ENCODE results near the gene HNF1B.

DNA sequence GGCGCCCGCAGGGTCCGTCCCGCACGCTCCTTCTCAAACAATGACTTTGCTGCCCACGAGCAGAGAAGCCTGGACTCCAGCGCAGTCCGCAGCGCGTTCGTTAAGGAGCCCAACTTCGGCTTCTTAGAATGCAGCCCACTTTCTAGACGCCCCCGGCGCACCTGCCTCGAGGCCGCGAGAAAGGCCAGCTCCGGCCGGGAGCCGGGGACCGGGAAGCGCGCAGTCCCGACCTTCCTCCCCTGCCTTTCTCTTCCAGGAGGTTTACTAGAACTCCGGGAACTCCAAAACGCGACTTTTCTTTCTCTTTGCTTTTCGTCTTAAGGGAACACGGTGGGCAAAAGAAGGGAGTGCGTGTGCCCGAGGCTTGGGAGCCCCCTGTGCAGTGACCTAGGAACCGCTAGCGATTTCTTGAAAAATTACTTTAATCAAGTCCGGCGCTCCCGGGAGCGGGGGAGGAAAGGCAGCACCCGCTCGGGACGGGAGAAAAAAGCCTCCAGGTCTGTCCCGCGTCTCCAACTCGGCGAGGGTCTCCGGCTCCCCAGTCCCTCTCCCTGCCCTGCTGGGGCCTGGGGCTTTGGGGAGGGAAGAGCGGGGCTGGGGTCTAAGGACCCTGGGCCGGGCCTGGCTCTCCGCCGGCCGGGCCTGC lies 2.6 kb downstream of the HNF1B start:
- TF ChIP-seq, protein P1, sequence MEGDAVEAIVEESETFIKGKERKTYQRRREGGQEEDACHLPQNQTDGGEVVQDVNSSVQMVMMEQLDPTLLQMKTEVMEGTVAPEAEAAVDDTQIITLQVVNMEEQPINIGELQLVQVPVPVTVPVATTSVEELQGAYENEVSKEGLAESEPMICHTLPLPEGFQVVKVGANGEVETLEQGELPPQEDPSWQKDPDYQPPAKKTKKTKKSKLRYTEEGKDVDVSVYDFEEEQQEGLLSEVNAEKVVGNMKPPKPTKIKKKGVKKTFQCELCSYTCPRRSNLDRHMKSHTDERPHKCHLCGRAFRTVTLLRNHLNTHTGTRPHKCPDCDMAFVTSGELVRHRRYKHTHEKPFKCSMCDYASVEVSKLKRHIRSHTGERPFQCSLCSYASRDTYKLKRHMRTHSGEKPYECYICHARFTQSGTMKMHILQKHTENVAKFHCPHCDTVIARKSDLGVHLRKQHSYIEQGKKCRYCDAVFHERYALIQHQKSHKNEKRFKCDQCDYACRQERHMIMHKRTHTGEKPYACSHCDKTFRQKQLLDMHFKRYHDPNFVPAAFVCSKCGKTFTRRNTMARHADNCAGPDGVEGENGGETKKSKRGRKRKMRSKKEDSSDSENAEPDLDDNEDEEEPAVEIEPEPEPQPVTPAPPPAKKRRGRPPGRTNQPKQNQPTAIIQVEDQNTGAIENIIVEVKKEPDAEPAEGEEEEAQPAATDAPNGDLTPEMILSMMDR (IDR thresholded peaks at IDR 0.05), result no peak
- TF ChIP-seq POLR2A (IDR thresholded peaks at IDR 0.05), result no peak
